A549 (cell line): ENCODE data around the gene EMID1.

ENCODE experiments used
- CTCF ChIP-seq: fragments of >200 bp; sonication (Bioruptor Twin); formaldehyde crosslinking; IDR thresholded peaks from 3 replicates; pipeline ENCODE4 v1.5.1; 2016
- ESRRA ChIP-seq: fragments of 150-350 bp; IDR thresholded peaks from 2 replicates; pipeline ENCODE4 v1.6.1; 2014; ENCODE audit warnings: mild to moderate bottlenecking, low read length, borderline replicate concordance
- MAFK ChIP-seq: fragments of 450-650 bp; IDR thresholded peaks from 2 replicates; pipeline ENCODE4 v1.6.1; 2014; ENCODE audit not compliant: partially characterized antibody
- POLR2A ChIP-seq: IDR thresholded peaks from 2 replicates; pipeline ENCODE4 v1.6.1; 2012; ENCODE audit warnings: mild to moderate bottlenecking, low read length
- RAD21 ChIP-seq, 2 experiments: fragments of >200 bp in 1 of 2; sonication (Bioruptor Twin) in 1 of 2; formaldehyde crosslinking in 1 of 2; IDR thresholded peaks in 1 of 2; conservative IDR thresholded peaks in 1 of 2; 2 replicates in 1 of 2; 3 replicates in 1 of 2; pipeline ENCODE4 v1.6.1; 2012 to 2018; ENCODE audit warnings: inconsistent platforms in 1 of 2
- REST ChIP-seq: fragments of 200-600 bp; sonication (generic); IDR thresholded peaks from 2 replicates; pipeline ENCODE4 v1.6.1; 2016; ENCODE audit warnings: antibody characterized with exemption, mild to moderate bottlenecking, moderate library complexity
- RFX5 ChIP-seq: fragments of 450-650 bp; IDR thresholded peaks from 2 replicates; pipeline ENCODE4 v1.7.1; 2014; ENCODE audit warnings: antibody characterized with exemption, mild to moderate bottlenecking, moderate library complexity
- SREBF2 ChIP-seq: fragments of 450-650 bp; IDR thresholded peaks from 2 replicates; pipeline ENCODE4 v1.6.1; 2014; ENCODE audit warnings: mild to moderate bottlenecking, moderate library complexity
- TFCP2L1 ChIP-seq: fragments of 250-450 bp; sonication (Bioruptor Pico); IDR thresholded peaks from 2 replicates; pipeline ENCODE4 v1.5.0; 2021; ENCODE audit warnings: mild to moderate bottlenecking
- TF ChIP-seq, protein P1 (sequence below): IDR thresholded peaks from 2 replicates; pipeline ENCODE4 v1.6.1; 2012
- TF ChIP-seq, protein P2 (sequence below): fragments of 450-650 bp; IDR thresholded peaks from 2 replicates; pipeline ENCODE4 v1.6.1; 2014; ENCODE audit warnings: antibody characterized with exemption

DNA sequence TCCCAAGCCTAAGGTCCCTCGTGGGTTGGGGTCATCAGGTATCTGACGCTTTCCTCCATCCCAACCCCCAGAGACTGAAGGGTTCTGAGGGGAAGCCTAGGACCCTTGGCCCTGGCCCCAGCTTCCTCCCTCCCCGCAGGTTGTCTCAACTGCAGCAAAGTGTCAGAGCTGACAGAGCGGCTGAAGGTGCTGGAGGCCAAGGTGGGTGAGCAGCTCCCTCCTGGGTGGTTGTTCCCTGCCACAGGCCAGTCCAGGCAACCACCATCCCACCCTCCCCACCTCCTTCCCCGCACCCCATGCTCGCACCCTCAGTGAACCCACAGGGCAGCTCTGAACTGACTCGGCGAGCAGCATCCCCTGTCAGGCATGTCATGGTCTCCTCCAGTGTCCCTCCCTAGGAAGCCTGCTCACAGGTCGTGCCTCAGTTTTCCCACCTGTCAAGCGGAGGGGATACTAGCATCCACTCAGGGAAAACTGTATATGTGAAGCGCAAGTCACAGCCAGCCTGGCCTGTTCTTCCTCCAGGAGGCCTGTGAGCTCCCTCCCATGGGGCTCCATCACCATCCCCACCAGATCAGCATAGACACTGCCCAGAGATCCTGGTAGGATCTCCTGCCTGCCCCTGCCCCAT, 20.8 kb downstream of the EMID1 start:
- no peak for TF ChIP-seq CTCF
- TF ChIP-seq, protein P1, sequence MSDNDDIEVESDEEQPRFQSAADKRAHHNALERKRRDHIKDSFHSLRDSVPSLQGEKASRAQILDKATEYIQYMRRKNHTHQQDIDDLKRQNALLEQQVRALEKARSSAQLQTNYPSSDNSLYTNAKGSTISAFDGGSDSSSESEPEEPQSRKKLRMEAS, result no peak
- no peak for TF ChIP-seq POLR2A
- no peak for TF ChIP-seq RFX5
- TF ChIP-seq SREBF2, result no peak
- no peak for TF ChIP-seq TFCP2L1 (CRISPR knock-in tag)
- no peak for TF ChIP-seq REST
- TF ChIP-seq MAFK, result no peak
- no peak for TF ChIP-seq RAD21 (conservative IDR thresholded peaks at IDR 0.05 in 1 of 2, IDR thresholded peaks at IDR 0.05 in 1 of 2)
- TF ChIP-seq, protein P2, sequence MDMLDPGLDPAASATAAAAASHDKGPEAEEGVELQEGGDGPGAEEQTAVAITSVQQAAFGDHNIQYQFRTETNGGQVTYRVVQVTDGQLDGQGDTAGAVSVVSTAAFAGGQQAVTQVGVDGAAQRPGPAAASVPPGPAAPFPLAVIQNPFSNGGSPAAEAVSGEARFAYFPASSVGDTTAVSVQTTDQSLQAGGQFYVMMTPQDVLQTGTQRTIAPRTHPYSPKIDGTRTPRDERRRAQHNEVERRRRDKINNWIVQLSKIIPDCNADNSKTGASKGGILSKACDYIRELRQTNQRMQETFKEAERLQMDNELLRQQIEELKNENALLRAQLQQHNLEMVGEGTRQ, result no peak
- TF ChIP-seq ESRRA, result no peak
